NCI-H1105 (cell line): ENCODE measurements around the gene DIAPH2.
"Not testable (repeated sequence)": the region's sequence is repeated elsewhere in the genome, so short reads cannot be mapped to it uniquely, and the experiment has no call there.

ENCODE experiments used
- DNase-seq: peaks from one replicate; lab custom pipeline; 2025; lab: John Stamatoyannopoulos, UW

DIAPH2 gene

GRCh38 chrX:96684339-96685209 is at the start of gene DIAPH2:
TSS of gene DIAPH2 (plus strand) at chrX:96684842.
- DNase-seq: no peak

- no peak for DNase-seq
Measured at GRCh38 chrX:96650023-96650422, 34.6 kb upstream of the DIAPH2 start.

- no peak for DNase-seq
Measured at GRCh38 chrX:96655947-96656623, 28.6 kb upstream of the DIAPH2 start.

GRCh38 chrX:96682516-96682915 is 2.1 kb upstream of the DIAPH2 start:
- DNase-seq: no peak

- no peak for DNase-seq
Measured at GRCh38 chrX:96683997-96684338, 674 bp upstream of the DIAPH2 start.

- DNase-seq: no peak
Measured at GRCh38 chrX:96685210-96686099, 813 bp downstream of the DIAPH2 start.

- no peak for DNase-seq
Measured at GRCh38 chrX:96687776-96688175, 3.1 kb downstream of the DIAPH2 start.

GRCh38 chrX:96688789-96689188 is 4.1 kb downstream of the DIAPH2 start:
- no peak for DNase-seq

GRCh38 chrX:96689991-96690390 is 5.3 kb downstream of the DIAPH2 start:
- no peak for DNase-seq

- no peak for DNase-seq
Measured at GRCh38 chrX:96692454-96692853, 7.8 kb downstream of the DIAPH2 start.

- no peak for DNase-seq
Measured at GRCh38 chrX:96692890-96693289, 8.2 kb downstream of the DIAPH2 start.

- no peak for DNase-seq
Measured at GRCh38 chrX:96693407-96693806, 8.8 kb downstream of the DIAPH2 start.

GRCh38 chrX:96696462-96696861 is 11.8 kb downstream of the DIAPH2 start:
- no peak for DNase-seq

GRCh38 chrX:96700625-96701024 is 16.0 kb downstream of the DIAPH2 start:
- DNase-seq: no peak

- no peak for DNase-seq
Measured at GRCh38 chrX:96703379-96703778, 18.7 kb downstream of the DIAPH2 start.

GRCh38 chrX:96703816-96704215 is 19.2 kb downstream of the DIAPH2 start:
- DNase-seq: no peak

- DNase-seq: no peak
Measured at GRCh38 chrX:96704629-96705028, 20.0 kb downstream of the DIAPH2 start.

GRCh38 chrX:96705905-96706304 is 21.3 kb downstream of the DIAPH2 start:
- no peak for DNase-seq

- DNase-seq: no peak
Measured at GRCh38 chrX:96707804-96708203, 23.2 kb downstream of the DIAPH2 start.

GRCh38 chrX:96710031-96710430 is 25.4 kb downstream of the DIAPH2 start:
- DNase-seq: no peak

GRCh38 chrX:96713303-96713702 is 28.7 kb downstream of the DIAPH2 start:
- DNase-seq: no peak

GRCh38 chrX:96714393-96714792 is 29.8 kb downstream of the DIAPH2 start:
- not testable (repeated sequence) for DNase-seq

- no peak for DNase-seq
Measured at GRCh38 chrX:96715481-96715880, 30.8 kb downstream of the DIAPH2 start.
